HG03045 (cell line): ENCODE results near the gene CMTM1.

Experiments used
- ATAC-seq: cut with Tn5 transposase; IDR thresholded peaks from one replicate; pipeline ENCODE4 v1.9.1; 2021; ENCODE audit warnings: mild to moderate bottlenecking, moderate library complexity; ENCODE audit not compliant: unreplicated experiment

Gene CMTM1

GRCh38 chr16:66566051-66566901 is at the start of gene CMTM1:
CMTM1 (plus strand) TSS chr16:66566439; CDS start chr16:66566514, 75 bp downstream.
- no peak for ATAC-seq

- no peak for ATAC-seq
Measured at GRCh38 chr16:66516509-66516807, 49.8 kb upstream of the CMTM1 start.

GRCh38 chr16:66516808-66517585 is 49.2 kb upstream of the CMTM1 start:
- ATAC-seq = peak; percentile 96

GRCh38 chr16:66517586-66518263 is 48.5 kb upstream of the CMTM1 start:
- no peak for ATAC-seq

GRCh38 chr16:66519482-66520373 is 46.5 kb upstream of the CMTM1 start:
- no peak for ATAC-seq

- ATAC-seq = no peak
Measured at GRCh38 chr16:66520406-66521170, 45.7 kb upstream of the CMTM1 start.

GRCh38 chr16:66521252-66521713 is 45.0 kb upstream of the CMTM1 start:
- ATAC-seq = no peak

- peak; percentile 52 for ATAC-seq
Measured at GRCh38 chr16:66521951-66522771, 44.1 kb upstream of the CMTM1 start.

GRCh38 chr16:66522816-66523590 is 43.2 kb upstream of the CMTM1 start:
- no peak for ATAC-seq

- peak; percentile 41 for ATAC-seq
Measured at GRCh38 chr16:66523861-66524354, 42.3 kb upstream of the CMTM1 start.

- ATAC-seq = peak; percentile 58
Measured at GRCh38 chr16:66524601-66525164, 41.6 kb upstream of the CMTM1 start.

- ATAC-seq = no peak
Measured at GRCh38 chr16:66525396-66526180, 40.7 kb upstream of the CMTM1 start.

- no peak for ATAC-seq
Measured at GRCh38 chr16:66528294-66528693, 37.9 kb upstream of the CMTM1 start.

- no peak for ATAC-seq
Measured at GRCh38 chr16:66529475-66529874, 36.8 kb upstream of the CMTM1 start.

GRCh38 chr16:66534376-66534799 is 31.9 kb upstream of the CMTM1 start:
- no peak for ATAC-seq

GRCh38 chr16:66536525-66536924 is 29.7 kb upstream of the CMTM1 start:
- ATAC-seq = no peak

GRCh38 chr16:66537236-66537635 is 29.0 kb upstream of the CMTM1 start:
- ATAC-seq = no peak
